KOPT-K1 (cell line): ENCODE measurements around the gene KY.

Experiments
- H3K27ac ChIP-seq: fragments of 200-600 bp; sonication (generic); 2 replicates; pipeline ENCODE4 v1.5.1; 2016; ENCODE audit warnings: antibody characterized with exemption, mild to moderate bottlenecking, low read depth, low read length; ENCODE audit not compliant: poor library complexity, severe bottlenecking
- H3K36me3 ChIP-seq: fragments of 200-600 bp; sonication (generic); 2 replicates; pipeline ENCODE4 v1.5.1; 2017; ENCODE audit warnings: antibody characterized with exemption, mild to moderate bottlenecking, low read length, moderate library complexity; ENCODE audit not compliant: insufficient read depth
- H3K9me3 ChIP-seq: fragments of 200-600 bp; sonication (generic); 2 replicates; pipeline ENCODE4 v1.5.1; 2017; ENCODE audit warnings: antibody characterized with exemption, low read length, mild to moderate bottlenecking; ENCODE audit not compliant: insufficient read depth, poor library complexity, severe bottlenecking

Gene KY

GRCh38 chr3:134658555-134658954 lies 7.7 kb upstream of the KY start:
- no peaks in the 10 kb centered on the region for H3K9me3 ChIP-seq

GRCh38 chr3:134656211-134656800 lies 5.5 kb upstream of the KY start:
- Histone ChIP-seq H3K27ac (no peak overlapping the region), H3K36me3 (no peaks in the 10 kb centered on the region), H3K9me3 (no peaks in the 10 kb centered on the region)

More at GRCh38 chr3:134658555-134658954, 7.7 kb upstream of the KY start:
- no peaks in the 10 kb centered on the region for H3K36me3 ChIP-seq
- no peak overlapping the region for H3K27ac ChIP-seq

DNA sequence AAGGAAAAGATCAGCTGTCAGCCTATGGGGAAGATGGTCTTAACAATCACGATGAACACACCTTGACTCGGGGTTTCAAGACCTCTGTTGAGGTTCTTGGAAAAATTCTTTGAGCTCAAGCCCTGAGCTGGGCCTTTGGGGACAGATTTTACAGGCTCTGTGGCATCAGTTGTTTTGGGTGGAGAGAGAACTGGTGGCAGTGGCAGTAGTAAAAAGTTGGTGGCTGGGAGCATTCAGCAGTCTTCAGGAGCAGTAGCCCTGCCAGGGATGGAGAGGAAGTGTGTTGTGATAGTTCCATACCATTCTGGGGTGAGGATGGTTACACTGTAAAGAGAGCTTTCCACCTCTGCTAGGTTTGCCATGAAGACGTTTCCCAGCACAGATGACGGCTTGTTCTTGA lies 4.9 kb upstream of the KY start:
- Histone ChIP-seq H3K9me3 (no peaks in the 10 kb centered on the region), H3K36me3 (no peaks in the 10 kb centered on the region), H3K27ac (no peak overlapping the region)

DNA sequence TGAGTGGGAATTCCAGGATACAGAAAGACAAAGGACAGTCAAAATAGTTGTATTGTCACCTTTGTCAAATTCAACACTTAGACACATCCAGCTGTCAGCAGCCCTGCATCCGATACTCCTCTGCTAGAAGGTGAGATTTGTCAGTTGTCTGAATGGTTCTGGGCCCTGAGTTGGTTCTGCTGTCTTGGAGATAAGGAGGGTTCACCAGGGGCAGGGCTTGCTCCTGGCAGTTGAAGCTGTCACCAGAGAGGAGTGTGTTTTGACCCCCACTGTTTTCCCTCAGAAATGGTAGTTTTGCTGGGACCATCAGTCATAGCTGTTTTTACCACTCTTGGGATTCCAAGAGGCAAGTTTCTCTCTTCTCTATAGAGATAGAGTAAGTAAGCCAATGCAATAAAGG lies 3.2 kb upstream of the KY start:
- H3K36me3 ChIP-seq: no peaks in the 10 kb centered on the region
- H3K9me3 ChIP-seq: no peaks in the 10 kb centered on the region

GRCh38 chr3:134652886-134653630 lies 2.2 kb upstream of the KY start:
- no peaks in the 10 kb centered on the region for H3K36me3 ChIP-seq
- no peaks in the 10 kb centered on the region for H3K9me3 ChIP-seq
- no peak overlapping the region for H3K27ac ChIP-seq

More for the DNA sequence above, 3.2 kb upstream of the KY start:
- no peak overlapping the region for H3K27ac ChIP-seq

- H3K9me3 ChIP-seq: no peaks in the 10 kb centered on the region
These were observed 1.6 kb upstream of the KY start for GRCh38 chr3:134652409-134652831.

DNA sequence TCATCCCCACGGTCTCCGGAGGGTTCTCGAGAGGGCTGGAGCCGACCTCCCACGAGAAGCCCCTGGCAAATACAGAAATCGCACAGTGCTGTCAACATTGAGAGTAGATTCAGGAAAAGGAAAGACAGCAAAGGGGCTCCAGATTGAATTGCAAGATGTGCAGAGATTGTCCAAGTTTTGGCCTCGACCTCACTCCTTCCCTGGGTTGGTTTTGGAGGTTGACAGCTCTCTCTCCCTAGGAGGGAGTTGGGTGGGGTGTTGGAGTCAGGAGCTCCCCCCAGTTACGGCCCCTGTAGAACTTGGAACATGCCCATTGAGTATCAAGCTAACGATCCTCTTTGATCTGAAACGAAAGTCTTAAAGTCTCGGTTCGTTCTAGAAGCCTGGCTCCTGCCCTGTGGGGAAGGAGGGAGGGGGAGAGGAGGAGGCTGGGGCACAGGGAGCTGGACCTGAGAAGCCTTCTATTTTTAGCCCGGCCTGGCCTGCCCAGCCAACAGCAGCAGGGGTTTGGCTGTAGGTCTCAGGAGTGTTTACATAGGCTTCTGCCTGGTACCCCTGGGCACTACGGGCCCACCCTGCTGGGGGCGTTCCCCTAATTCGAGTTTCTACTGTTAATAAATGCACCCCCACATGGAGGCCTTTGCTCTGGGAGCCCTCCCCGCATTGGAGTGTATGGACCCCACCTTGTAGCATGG lies 672 bp upstream of the KY start:
- Histone ChIP-seq H3K9me3 (no peaks in the 10 kb centered on the region), H3K36me3 (no peaks in the 10 kb centered on the region), H3K27ac (no peak overlapping the region)

More at GRCh38 chr3:134652409-134652831, 1.6 kb upstream of the KY start:
- no peak overlapping the region for H3K27ac ChIP-seq
- H3K36me3 ChIP-seq: no peaks in the 10 kb centered on the region

DNA sequence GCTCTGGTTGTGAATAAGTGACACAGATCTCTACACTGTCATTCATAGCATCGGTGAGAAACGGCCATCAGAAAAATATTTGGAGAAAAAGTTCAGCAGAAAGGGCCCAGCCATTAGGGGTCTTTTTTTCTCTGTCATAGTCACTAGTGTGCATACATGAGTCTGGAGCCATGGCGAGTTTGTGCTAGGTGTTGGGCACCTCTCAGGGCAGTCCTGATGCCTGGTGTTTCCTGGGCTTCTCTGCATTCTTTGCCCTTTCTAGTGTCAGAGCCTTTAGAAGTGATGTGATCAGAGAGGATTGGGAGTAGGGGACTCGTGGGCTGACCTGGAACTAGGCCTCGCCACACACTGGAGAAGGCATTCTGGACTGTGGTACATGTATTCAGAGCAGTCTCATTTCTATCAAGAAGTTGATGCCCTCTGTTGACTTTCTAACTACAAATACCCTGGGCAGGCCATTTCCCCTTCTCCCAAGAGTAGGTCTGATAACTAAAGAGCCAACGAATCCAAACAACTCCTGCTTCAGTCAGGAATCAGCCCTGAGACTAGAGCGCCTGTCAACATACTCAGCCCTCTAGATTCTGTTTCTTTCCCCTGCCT lies 1.6 kb downstream of the KY start:
- Histone ChIP-seq H3K36me3 (no peaks in the 10 kb centered on the region), H3K27ac (no peak overlapping the region), H3K9me3 (no peaks in the 10 kb centered on the region)

GRCh38 chr3:134647902-134648760 lies 2.7 kb downstream of the KY start:
- H3K9me3 ChIP-seq: no peaks in the 10 kb centered on the region
- no peaks in the 10 kb centered on the region for H3K36me3 ChIP-seq
- no peak overlapping the region for H3K27ac ChIP-seq

DNA sequence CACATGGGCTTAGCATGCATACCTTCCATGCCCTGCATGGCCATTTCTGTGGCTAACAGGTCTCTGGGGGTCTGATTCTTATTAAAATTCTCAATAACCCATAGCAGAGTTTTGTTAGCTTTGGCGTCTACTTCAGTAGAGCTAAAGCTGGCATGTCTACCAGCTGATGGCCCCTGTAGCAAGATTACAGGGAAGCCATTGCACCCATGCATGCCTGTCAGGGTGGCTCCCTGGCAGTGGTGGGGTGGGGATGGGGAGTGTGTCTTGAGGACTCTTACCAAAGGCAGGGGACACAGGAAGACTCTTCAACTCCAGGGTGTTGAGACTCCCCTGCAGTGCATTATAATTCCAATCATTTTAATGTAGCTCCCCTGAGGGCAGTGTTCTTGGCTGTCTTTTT lies 4.7 kb downstream of the KY start:
- Histone ChIP-seq H3K27ac (no peak overlapping the region), H3K36me3 (no peaks in the 10 kb centered on the region), H3K9me3 (no peaks in the 10 kb centered on the region)

GRCh38 chr3:134645515-134645914 lies 5.3 kb downstream of the KY start:
- H3K27ac ChIP-seq: no peak overlapping the region

GRCh38 chr3:134644731-134645514 lies 5.9 kb downstream of the KY start:
- Histone ChIP-seq H3K27ac (no peak overlapping the region), H3K36me3 (no peaks in the 10 kb centered on the region), H3K9me3 (no peaks in the 10 kb centered on the region)

More at GRCh38 chr3:134645515-134645914, 5.3 kb downstream of the KY start:
- H3K9me3 ChIP-seq: no peaks in the 10 kb centered on the region
- H3K36me3 ChIP-seq: no peaks in the 10 kb centered on the region

DNA sequence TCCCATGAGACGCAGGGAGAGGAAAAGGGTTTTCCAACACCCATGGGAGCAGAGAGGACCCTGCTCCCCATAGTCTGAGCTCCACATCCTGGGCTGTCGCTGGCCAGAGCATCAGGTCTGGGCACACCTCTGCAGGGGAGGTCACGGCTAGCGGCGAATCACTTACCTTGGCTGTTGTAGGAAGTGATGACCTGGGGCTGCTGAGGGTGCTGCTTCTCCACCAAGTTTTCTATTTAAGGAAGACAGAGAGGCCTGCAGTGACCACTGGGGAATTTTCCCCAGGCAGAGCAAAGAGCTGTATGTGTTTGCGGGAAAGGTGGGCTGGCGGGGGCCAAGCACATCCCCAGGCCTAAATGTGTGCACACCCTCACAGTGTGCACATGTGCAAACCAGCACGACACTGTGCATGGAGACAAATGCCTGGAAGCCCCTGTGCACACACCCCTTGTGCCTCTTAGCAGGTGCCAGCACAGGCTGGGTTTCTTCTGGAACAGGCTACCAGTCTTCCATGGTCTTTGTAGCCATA lies 7.6 kb downstream of the KY start:
- Histone ChIP-seq H3K36me3 (no peaks in the 10 kb centered on the region), H3K9me3 (no peaks in the 10 kb centered on the region), H3K27ac (no peak overlapping the region)
